SK-N-MC (cell line): Measurements from ENCODE around the gene DHRS1.

Source experiments
- DNase-seq: peaks from one replicate; pipeline ENCODE4 v3.0.0-alpha.2; 2011; ENCODE audit warnings: low read depth, low spot score
- H3K27ac ChIP-seq: fragments of 200-600 bp; sonication (generic); 2 replicates; pipeline ENCODE4 v1.5.1; 2016; ENCODE audit warnings: mixed run types
- H3K36me3 ChIP-seq: fragments of 200-600 bp; sonication (generic); 2 replicates; pipeline ENCODE4 v1.6.1; 2017; ENCODE audit warnings: antibody characterized with exemption, low read length, mixed read lengths; ENCODE audit not compliant: insufficient read depth
- H3K4me3 ChIP-seq: fragments of 200-600 bp; sonication (generic); 2 replicates; pipeline ENCODE4 v1.5.1; 2016
- H3K9ac ChIP-seq: fragments of 200-600 bp; sonication (generic); 2 replicates; pipeline ENCODE4 v1.8.0; 2017; ENCODE audit warnings: mixed run types, mixed read lengths; ENCODE audit not compliant: insufficient read length
- H3K9me3 ChIP-seq: fragments of 200-600 bp; sonication (generic); 2 replicates; pipeline ENCODE4 v1.6.1; 2017; ENCODE audit warnings: low read depth, mild to moderate bottlenecking, antibody characterized with exemption, low read length, moderate library complexity, mixed read lengths
- EZH2 ChIP-seq: fragments of 200-600 bp; sonication (generic); IDR thresholded peaks from one replicate; pipeline ENCODE4 v1.6.1; 2017; ENCODE audit warnings: antibody characterized with exemption
- FOXP2 ChIP-seq: optimal IDR thresholded peaks from 2 replicates; pipeline ENCODE3; 2011; ENCODE audit warnings: mild to moderate bottlenecking, moderate library complexity; ENCODE audit not compliant: insufficient read depth; ENCODE audit errors: extremely low read length, control extremely low read depth
- POLR2AphosphoS5 ChIP-seq: IDR thresholded peaks from 2 replicates; pipeline ENCODE4 v1.6.1; 2012; ENCODE audit warnings: mild to moderate bottlenecking, low read depth, low read length, borderline replicate concordance

The DHRS1 gene

GRCh38 chr14:24243336-24243836, 56.2 kb downstream of the DHRS1 start:
- Histone ChIP-seq H3K36me3 (peaks cover 28% of the 10 kb centered on the region), H3K4me3 (peak overlapping the region; percentile 95), H3K9me3 (no peaks in the 10 kb centered on the region), H3K9ac (peak overlapping the region; percentile 92), H3K27ac (peak overlapping the region; percentile 96)
- no peak for TF ChIP-seq EZH2
- TF ChIP-seq FOXP2: no peak
- TF ChIP-seq POLR2AphosphoS5: no peak
- no peak for DNase-seq

- TF ChIP-seq FOXP2 (peak; percentile 7), POLR2AphosphoS5 (no peak)
- Histone ChIP-seq H3K9ac (peak overlapping the region; percentile 92), H3K9me3 (no peaks in the 10 kb centered on the region), H3K36me3 (peaks cover 42% of the 10 kb centered on the region), H3K4me3 (peak overlapping the region; percentile 95), H3K27ac (peak overlapping the region; percentile 96)
- DNase-seq: peak; percentile 48
These were observed 57.6 kb downstream of the DHRS1 start for GRCh38 chr14:24241829-24242443.
